HepG2 (cell line): Measurements from ENCODE around the gene GAL3ST2. TPM values are rescaled to one million over a fixed set of nuclear protein-coding genes. Genes with fewer than 3 reads are reported as not detected.
A peak's percentile ranks its signal among the peaks of the same experiment; 100 is the strongest.

Experiments
- ARNTL ChIP-seq: sonication (generic); formaldehyde crosslinking; IDR thresholded peaks from 2 replicates; pipeline ENCODE4 v1.4.0; 2020; ENCODE audit warnings: mild to moderate bottlenecking, missing genetic modification reagents
- BHLHE40 ChIP-seq: IDR thresholded peaks from 2 replicates; pipeline ENCODE4 v1.6.1; 2011; ENCODE audit warnings: low read length, improper control_type of control experiment
- EED ChIP-seq: sonication (generic); formaldehyde crosslinking; IDR thresholded peaks from 2 replicates; pipeline ENCODE4 v1.5.0; 2020; ENCODE audit warnings: mild to moderate bottlenecking, missing genetic modification reagents
- GATA4 ChIP-seq: sonication (generic); IDR thresholded peaks from 2 replicates; pipeline ENCODE4 v1.6.1; 2016; ENCODE audit warnings: antibody characterized with exemption, low read depth, borderline replicate concordance
- MBD4 ChIP-seq: IDR thresholded peaks from 2 replicates; pipeline ENCODE4 v1.6.1; 2012; ENCODE audit warnings: low read length, inconsistent platforms, borderline replicate concordance
- REPIN1 ChIP-seq: sonication (generic); formaldehyde crosslinking; IDR thresholded peaks from 2 replicates; pipeline ENCODE4 v1.8.0; 2022; ENCODE audit warnings: missing genetic modification reagents, low read depth, mild to moderate bottlenecking, borderline replicate concordance
- TBX2 ChIP-seq: sonication (generic); formaldehyde crosslinking; IDR thresholded peaks from 2 replicates; pipeline ENCODE4 v1.5.0; 2020; ENCODE audit warnings: missing genetic modification reagents, mild to moderate bottlenecking, borderline replicate concordance
- TP53 ChIP-seq: sonication (generic); formaldehyde crosslinking; conservative IDR thresholded peaks from 2 replicates; pipeline ENCODE4 v1.4.0; 2020; ENCODE audit warnings: missing genetic modification reagents
- ZFP41 ChIP-seq: sonication (generic); formaldehyde crosslinking; IDR thresholded peaks from 2 replicates; pipeline ENCODE4 v1.4.0; 2020; ENCODE audit warnings: mild to moderate bottlenecking, missing genetic modification reagents, borderline replicate concordance
- ZNF577 ChIP-seq: sonication (generic); formaldehyde crosslinking; IDR thresholded peaks from 2 replicates; pipeline ENCODE4 v1.4.0; 2020; ENCODE audit warnings: mild to moderate bottlenecking, low read depth, missing genetic modification reagents, borderline replicate concordance
- ZNF598 ChIP-seq: sonication (generic); formaldehyde crosslinking; IDR thresholded peaks from 2 replicates; pipeline ENCODE4 v1.5.1; 2020; ENCODE audit warnings: mild to moderate bottlenecking, missing genetic modification reagents, borderline replicate concordance
- ZNF749 ChIP-seq: sonication (generic); formaldehyde crosslinking; IDR thresholded peaks from 2 replicates; pipeline ENCODE4 v1.8.0; 2022; ENCODE audit warnings: mild to moderate bottlenecking, missing genetic modification reagents, moderate library complexity, borderline replicate concordance
- ZNF788 ChIP-seq: sonication (generic); formaldehyde crosslinking; IDR thresholded peaks from 2 replicates; pipeline ENCODE4 v1.5.0; 2020; ENCODE audit warnings: mild to moderate bottlenecking, missing genetic modification reagents, borderline replicate concordance
- ZNF879 ChIP-seq: sonication (generic); formaldehyde crosslinking; IDR thresholded peaks from 2 replicates; pipeline ENCODE4 v1.8.1; 2023; ENCODE audit warnings: missing genetic modification reagents
- polyA plus RNA-seq, 8 experiments: library from polyadenylated mRNA; depleted of rRNA in 3 of 8; stranded (reverse) in 7 of 8; unstranded in 1 of 8; fragments of >200 nt; fragmentation: Illumina TruSeq in 4 of 8; extraction: Trizol in 4 of 8; gene quantifications; 2 replicates each; pipeline versions ENCODE4 v1.2.1 to v1.2.3, GENCODE V29; 2011 to 2016; ENCODE audit warnings: low read depth in 4 of 8, missing spikeins in 1 of 8, mixed read lengths in 1 of 8; ENCODE audit not compliant: insufficient read depth in 1 of 8
- total RNA-seq, 5 experiments: library from RNA; depleted of rRNA; stranded (reverse); fragments of >200 nt; fragmentation: Illumina TruSeq; extraction: Trizol; gene quantifications; 2 replicates each; pipeline ENCODE4 v1.2.3, GENCODE V29; 2016; ENCODE audit warnings: low read depth in 1 of 5
- TF ChIP-seq, protein P1 (sequence below): sonication (generic); formaldehyde crosslinking; IDR thresholded peaks from 2 replicates; pipeline ENCODE4 v1.4.0; 2020; ENCODE audit warnings: missing genetic modification reagents
- TF ChIP-seq, protein P2 (sequence below): sonication (generic); formaldehyde crosslinking; IDR thresholded peaks from 2 replicates; pipeline ENCODE4 v1.4.0; 2020; ENCODE audit warnings: missing genetic modification reagents
- TF ChIP-seq, protein P3 (sequence below): sonication (generic); formaldehyde crosslinking; IDR thresholded peaks from 2 replicates; pipeline ENCODE4 v1.5.1; 2020; ENCODE audit warnings: mild to moderate bottlenecking, missing genetic modification reagents, borderline replicate concordance
- TF ChIP-seq, protein P4 (sequence below): sonication (generic); formaldehyde crosslinking; IDR thresholded peaks from 2 replicates; pipeline ENCODE4 v1.8.0; 2023; ENCODE audit warnings: mild to moderate bottlenecking, missing genetic modification reagents
- TF ChIP-seq, protein P5 (sequence below): IDR thresholded peaks from 2 replicates; pipeline ENCODE4 v1.6.1; 2012; ENCODE audit warnings: low read depth, low read length, improper control_type of control experiment

Gene GAL3ST2
- total and polyA plus RNA-seq, 2 of the 13 experiments (the other 11 are each of a cell fraction or from before 2014, with no cell fraction given) = 0.17 to 0.20 TPM

DNA sequence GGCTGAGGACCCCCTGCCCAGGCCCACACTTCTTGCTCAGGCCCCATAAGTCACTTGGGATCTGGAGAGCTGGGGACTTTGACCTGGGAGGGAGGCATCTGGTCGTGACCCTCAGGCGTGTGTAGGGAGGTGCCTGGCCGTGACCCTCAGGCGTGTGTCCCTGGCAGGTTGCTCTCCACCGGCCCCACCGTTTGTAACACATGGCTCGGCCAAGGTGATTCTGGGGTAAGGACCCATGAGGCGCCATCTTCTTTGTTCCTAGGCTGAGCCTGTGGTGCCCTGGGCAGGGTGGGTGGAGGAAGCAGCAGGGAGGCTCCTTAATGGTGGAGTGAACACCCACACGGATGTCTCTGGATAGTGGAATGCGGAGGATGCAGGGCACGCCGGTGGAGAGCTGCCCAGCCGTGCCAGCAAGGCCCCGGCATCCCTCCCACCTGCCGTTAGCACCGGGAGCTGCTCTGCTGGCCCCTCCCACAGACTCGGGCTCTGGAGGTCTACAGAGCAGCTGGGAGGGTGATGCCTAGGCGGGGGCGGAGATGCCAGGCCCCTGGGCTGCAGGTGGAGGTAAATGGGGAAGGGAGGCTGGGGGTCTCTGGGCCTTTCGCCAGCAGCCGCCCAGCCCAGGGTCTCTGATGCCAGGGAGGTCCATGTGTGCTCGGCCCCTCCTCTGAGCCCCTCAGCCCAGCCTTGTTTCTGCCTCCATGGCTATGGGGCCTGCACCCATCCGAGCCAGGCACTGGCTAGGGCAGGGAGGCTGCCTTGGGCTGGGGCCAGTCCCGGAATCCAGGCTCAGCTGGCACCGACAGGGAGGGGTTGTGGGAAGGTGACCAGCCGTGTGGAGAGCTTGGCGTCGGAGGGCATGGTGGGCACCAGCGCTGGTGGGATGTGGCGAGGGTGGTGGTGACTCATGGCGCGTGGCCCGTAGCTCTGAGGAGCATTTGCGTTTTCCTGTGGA is 1.1 kb upstream of the GAL3ST2 start (continued):
- TF ChIP-seq ZNF788 (peak; percentile 39; the same call in 1 of the 2 replicates), BHLHE40 (no peak; the same call in 1 of the 2 replicates), ZNF598 (CRISPR knock-in tag) (peak; percentile 36; the same call in 1 of the 2 replicates), MBD4 (no peak), ARNTL (CRISPR knock-in tag) (no peak), ZNF879 (CRISPR knock-in tag) (0 out of 2 replicates have a peak, but pooled peaks have one; percentile 15), GATA4 (no peak), REPIN1 (CRISPR knock-in tag) (no peak), ZFP41 (CRISPR knock-in tag) (no peak), ZNF577 (no peak), ZNF749 (CRISPR knock-in tag) (no peak), EED (CRISPR knock-in tag) (peak; percentile 72), TBX2 (CRISPR knock-in tag) (peak; percentile 73), TP53 (CRISPR knock-in tag) (no peak)
- TF ChIP-seq, protein P1, sequence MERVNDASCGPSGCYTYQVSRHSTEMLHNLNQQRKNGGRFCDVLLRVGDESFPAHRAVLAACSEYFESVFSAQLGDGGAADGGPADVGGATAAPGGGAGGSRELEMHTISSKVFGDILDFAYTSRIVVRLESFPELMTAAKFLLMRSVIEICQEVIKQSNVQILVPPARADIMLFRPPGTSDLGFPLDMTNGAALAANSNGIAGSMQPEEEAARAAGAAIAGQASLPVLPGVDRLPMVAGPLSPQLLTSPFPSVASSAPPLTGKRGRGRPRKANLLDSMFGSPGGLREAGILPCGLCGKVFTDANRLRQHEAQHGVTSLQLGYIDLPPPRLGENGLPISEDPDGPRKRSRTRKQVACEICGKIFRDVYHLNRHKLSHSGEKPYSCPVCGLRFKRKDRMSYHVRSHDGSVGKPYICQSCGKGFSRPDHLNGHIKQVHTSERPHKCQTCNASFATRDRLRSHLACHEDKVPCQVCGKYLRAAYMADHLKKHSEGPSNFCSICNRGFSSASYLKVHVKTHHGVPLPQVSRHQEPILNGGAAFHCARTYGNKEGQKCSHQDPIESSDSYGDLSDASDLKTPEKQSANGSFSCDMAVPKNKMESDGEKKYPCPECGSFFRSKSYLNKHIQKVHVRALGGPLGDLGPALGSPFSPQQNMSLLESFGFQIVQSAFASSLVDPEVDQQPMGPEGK (CRISPR knock-in tag) = 0 out of 2 replicates have a peak, but pooled peaks have one; percentile 15
- TF ChIP-seq, protein P2, sequence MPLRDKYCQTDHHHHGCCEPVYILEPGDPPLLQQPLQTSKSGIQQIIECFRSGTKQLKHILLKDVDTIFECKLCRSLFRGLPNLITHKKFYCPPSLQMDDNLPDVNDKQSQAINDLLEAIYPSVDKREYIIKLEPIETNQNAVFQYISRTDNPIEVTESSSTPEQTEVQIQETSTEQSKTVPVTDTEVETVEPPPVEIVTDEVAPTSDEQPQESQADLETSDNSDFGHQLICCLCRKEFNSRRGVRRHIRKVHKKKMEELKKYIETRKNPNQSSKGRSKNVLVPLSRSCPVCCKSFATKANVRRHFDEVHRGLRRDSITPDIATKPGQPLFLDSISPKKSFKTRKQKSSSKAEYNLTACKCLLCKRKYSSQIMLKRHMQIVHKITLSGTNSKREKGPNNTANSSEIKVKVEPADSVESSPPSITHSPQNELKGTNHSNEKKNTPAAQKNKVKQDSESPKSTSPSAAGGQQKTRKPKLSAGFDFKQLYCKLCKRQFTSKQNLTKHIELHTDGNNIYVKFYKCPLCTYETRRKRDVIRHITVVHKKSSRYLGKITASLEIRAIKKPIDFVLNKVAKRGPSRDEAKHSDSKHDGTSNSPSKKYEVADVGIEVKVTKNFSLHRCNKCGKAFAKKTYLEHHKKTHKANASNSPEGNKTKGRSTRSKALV (CRISPR knock-in tag) = no peak
- TF ChIP-seq, protein P3, sequence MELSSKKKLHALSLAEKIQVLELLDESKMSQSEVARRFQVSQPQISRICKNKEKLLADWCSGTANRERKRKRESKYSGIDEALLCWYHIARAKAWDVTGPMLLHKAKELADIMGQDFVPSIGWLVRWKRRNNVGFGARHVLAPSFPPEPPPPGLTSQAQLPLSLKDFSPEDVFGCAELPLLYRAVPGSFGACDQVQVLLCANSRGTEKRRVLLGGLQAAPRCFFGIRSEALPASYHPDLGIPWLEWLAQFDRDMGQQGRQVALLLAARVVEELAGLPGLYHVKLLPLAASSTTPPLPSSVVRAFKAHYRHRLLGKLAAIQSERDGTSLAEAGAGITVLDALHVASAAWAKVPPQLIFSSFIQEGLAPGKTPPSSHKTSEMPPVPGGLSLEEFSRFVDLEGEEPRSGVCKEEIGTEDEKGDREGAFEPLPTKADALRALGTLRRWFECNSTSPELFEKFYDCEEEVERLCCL (CRISPR knock-in tag) = no peak
- TF ChIP-seq, protein P4, sequence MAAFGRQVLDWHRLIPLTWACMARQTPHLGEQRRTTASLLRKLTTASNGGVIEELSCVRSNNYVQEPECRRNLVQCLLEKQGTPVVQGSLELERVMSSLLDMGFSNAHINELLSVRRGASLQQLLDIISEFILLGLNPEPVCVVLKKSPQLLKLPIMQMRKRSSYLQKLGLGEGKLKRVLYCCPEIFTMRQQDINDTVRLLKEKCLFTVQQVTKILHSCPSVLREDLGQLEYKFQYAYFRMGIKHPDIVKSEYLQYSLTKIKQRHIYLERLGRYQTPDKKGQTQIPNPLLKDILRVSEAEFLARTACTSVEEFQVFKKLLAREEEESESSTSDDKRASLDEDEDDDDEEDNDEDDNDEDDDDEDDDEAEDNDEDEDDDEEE (CRISPR knock-in tag) = no peak; the same call in 1 of the 2 replicates
- TF ChIP-seq, protein P5, sequence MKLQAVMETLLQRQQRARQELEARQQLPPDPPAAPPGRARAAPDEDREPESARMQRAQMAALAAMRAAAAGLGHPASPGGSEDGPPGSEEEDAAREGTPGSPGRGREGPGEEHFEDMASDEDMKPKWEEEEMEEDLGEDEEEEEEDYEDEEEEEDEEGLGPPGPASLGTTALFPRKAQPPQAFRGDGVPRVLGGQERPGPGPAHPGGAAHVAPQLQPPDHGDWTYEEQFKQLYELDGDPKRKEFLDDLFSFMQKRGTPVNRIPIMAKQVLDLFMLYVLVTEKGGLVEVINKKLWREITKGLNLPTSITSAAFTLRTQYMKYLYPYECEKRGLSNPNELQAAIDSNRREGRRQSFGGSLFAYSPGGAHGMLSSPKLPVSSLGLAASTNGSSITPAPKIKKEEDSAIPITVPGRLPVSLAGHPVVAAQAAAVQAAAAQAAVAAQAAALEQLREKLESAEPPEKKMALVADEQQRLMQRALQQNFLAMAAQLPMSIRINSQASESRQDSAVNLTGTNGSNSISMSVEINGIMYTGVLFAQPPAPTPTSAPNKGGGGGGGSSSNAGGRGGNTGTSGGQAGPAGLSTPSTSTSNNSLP = no peak
